HepG2 (cell line): Measurements from ENCODE around the gene DMXL1.

Experiments used
- EP300 ChIP-seq, 3 experiments: sonication (generic) in 1 of 3; formaldehyde crosslinking in 1 of 3; IDR thresholded peaks; 2 replicates each; pipeline versions ENCODE4 v1.5.1 to v1.6.1; 2011 to 2020; ENCODE audit warnings: low read depth in 2 of 3, low read length in 2 of 3, borderline replicate concordance in 1 of 3, improper control_type of control experiment in 1 of 3, mild to moderate bottlenecking in 1 of 3, missing genetic modification reagents in 1 of 3, moderate library complexity in 1 of 3
- SIN3A ChIP-seq: IDR thresholded peaks from 2 replicates; pipeline ENCODE4 v1.6.1; 2011; ENCODE audit warnings: low read depth, mild to moderate bottlenecking, control low read depth, low read length, borderline replicate concordance
- SSRP1 ChIP-seq: IDR thresholded peaks from 2 replicates; pipeline ENCODE4 v1.6.1; 2016; ENCODE audit warnings: control low read depth
- ZFP41 ChIP-seq: sonication (generic); formaldehyde crosslinking; IDR thresholded peaks from 2 replicates; pipeline ENCODE4 v1.4.0; 2020; ENCODE audit warnings: mild to moderate bottlenecking, missing genetic modification reagents, borderline replicate concordance
- ZNF253 ChIP-seq: sonication (generic); formaldehyde crosslinking; IDR thresholded peaks from 2 replicates; pipeline ENCODE4 v1.8.0; 2022; ENCODE audit warnings: mild to moderate bottlenecking, missing genetic modification reagents, borderline replicate concordance
- ZNF326 ChIP-seq: sonication (generic); formaldehyde crosslinking; IDR thresholded peaks from 2 replicates; pipeline ENCODE4 v1.4.0; 2020; ENCODE audit warnings: missing genetic modification reagents, borderline replicate concordance
- ZNF329 ChIP-seq: sonication (generic); formaldehyde crosslinking; IDR thresholded peaks from 2 replicates; pipeline ENCODE4 v1.9.0; 2021; ENCODE audit warnings: low read depth, mild to moderate bottlenecking, missing genetic modification reagents
- ZNF451 ChIP-seq: sonication (generic); formaldehyde crosslinking; IDR thresholded peaks from 2 replicates; pipeline ENCODE4 v1.5.0; 2020; ENCODE audit warnings: mild to moderate bottlenecking, missing genetic modification reagents
- TF ChIP-seq, protein P1 (sequence below): sonication (generic); formaldehyde crosslinking; IDR thresholded peaks from 2 replicates; pipeline ENCODE4 v1.5.0; 2020; ENCODE audit warnings: mild to moderate bottlenecking, missing genetic modification reagents, moderate library complexity

DNA sequence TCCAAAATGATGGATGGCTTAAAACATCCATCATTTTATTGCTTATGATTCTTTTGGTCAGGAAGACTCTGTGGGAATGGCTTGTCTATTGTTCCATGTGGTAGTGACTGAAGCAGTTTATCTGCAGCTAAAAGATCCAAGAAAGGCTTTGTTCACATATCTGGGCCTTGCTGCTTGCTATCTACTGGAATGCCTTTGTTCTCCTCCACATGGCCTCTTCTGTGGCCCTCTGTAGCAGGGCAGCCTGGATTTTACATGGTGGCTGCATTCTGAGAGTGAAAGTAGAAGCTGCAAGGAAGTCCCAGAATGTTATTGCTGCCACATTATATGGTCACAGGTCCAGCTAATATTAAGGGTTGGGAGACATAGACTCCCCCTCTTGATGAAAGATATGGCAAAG, 35.1 kb downstream of the DMXL1 start:
- TF ChIP-seq SSRP1 (no peak), ZNF329 (CRISPR knock-in tag) (no peak), ZNF451 (no peak), ZNF253 (CRISPR knock-in tag) (no peak), EP300 (IDR thresholded peaks at IDR 0.05; ENCODE audit: low read depth in 2 of 2, low read length in 2 of 2) (no peak), EP300 (CRISPR knock-in tag; IDR thresholded peaks at IDR 0.05; ENCODE audit: borderline replicate concordance) (no peak), ZFP41 (CRISPR knock-in tag) (no peak), ZNF326 (CRISPR knock-in tag) (no peak), SIN3A (no peak)
- TF ChIP-seq, protein P1, sequence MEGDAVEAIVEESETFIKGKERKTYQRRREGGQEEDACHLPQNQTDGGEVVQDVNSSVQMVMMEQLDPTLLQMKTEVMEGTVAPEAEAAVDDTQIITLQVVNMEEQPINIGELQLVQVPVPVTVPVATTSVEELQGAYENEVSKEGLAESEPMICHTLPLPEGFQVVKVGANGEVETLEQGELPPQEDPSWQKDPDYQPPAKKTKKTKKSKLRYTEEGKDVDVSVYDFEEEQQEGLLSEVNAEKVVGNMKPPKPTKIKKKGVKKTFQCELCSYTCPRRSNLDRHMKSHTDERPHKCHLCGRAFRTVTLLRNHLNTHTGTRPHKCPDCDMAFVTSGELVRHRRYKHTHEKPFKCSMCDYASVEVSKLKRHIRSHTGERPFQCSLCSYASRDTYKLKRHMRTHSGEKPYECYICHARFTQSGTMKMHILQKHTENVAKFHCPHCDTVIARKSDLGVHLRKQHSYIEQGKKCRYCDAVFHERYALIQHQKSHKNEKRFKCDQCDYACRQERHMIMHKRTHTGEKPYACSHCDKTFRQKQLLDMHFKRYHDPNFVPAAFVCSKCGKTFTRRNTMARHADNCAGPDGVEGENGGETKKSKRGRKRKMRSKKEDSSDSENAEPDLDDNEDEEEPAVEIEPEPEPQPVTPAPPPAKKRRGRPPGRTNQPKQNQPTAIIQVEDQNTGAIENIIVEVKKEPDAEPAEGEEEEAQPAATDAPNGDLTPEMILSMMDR (CRISPR knock-in tag): no peak
